WTC11 (cell line): ENCODE measurements around the gene DALRD3. TPM values are rescaled to one million over a fixed set of nuclear protein-coding genes. Genes with fewer than 3 reads are reported as not detected.

ENCODE experiments used
- ATAC-seq: fragments of 200-7000 bp; cut with Tn5 transposase; 2 replicates; pipeline ENCODE4 v1.10.0; 2021; ENCODE audit warnings: mild to moderate bottlenecking, moderate library complexity
- CTCF ChIA-PET: fragments of 300-600 bp; sonication (Branson Sonifier 250); formaldehyde crosslinking; loops from one replicate; lab custom pipeline; 2021; ENCODE audit warnings: antibody characterized with exemption; lab: Charles Lee
- POLR2A ChIA-PET: fragments of 350-600 bp; sonication (Branson Sonifier 250); formaldehyde crosslinking; loops from one replicate; lab custom pipeline; 2021; ENCODE audit warnings: antibody characterized with exemption; lab: Charles Lee
- DNase-seq: peaks from one replicate; pipeline ENCODE4 v3.0.0; 2021; ENCODE audit warnings: low spot score
- H3K27ac Mint-ChIP-seq: 2 replicates; pipeline ENCODE4 v1.8.0; 2021; ENCODE audit warnings: mixed read lengths
- H3K27me3 Mint-ChIP-seq: 2 replicates; pipeline ENCODE4 v1.8.0; 2021; ENCODE audit warnings: low read depth, mild to moderate bottlenecking, moderate library complexity, mixed read lengths
- H3K36me3 Mint-ChIP-seq: 2 replicates; pipeline ENCODE4 v1.8.0; 2021; ENCODE audit warnings: mixed read lengths
- H3K4me1 Mint-ChIP-seq: 2 replicates; pipeline ENCODE4 v1.8.0; 2022; ENCODE audit warnings: mixed read lengths
- H3K4me3 Mint-ChIP-seq: 2 replicates; pipeline ENCODE4 v1.8.0; 2021; ENCODE audit warnings: mild to moderate bottlenecking, moderate library complexity, mixed read lengths
- H3K9me3 Mint-ChIP-seq: 2 replicates; pipeline ENCODE4 v1.8.0; 2021; ENCODE audit warnings: mixed read lengths
- ESRRA ChIP-seq: sonication (generic); formaldehyde crosslinking; IDR thresholded peaks from 2 replicates; pipeline ENCODE4 v1.8.1; 2022; ENCODE audit warnings: mild to moderate bottlenecking, missing genetic modification reagents, borderline replicate concordance
- KAT7 ChIP-seq: sonication (generic); formaldehyde crosslinking; IDR thresholded peaks from 2 replicates; pipeline ENCODE4 v1.8.1; 2023; ENCODE audit warnings: missing genetic modification reagents, mild to moderate bottlenecking, borderline replicate concordance
- MXD4 ChIP-seq: fragments of 250-450 bp; sonication (Bioruptor Pico); IDR thresholded peaks from 2 replicates; pipeline ENCODE4 v1.8.0; 2021; ENCODE audit warnings: mild to moderate bottlenecking, moderate library complexity, borderline replicate concordance
- SMAD3 ChIP-seq: sonication (generic); formaldehyde crosslinking; IDR thresholded peaks from 2 replicates; pipeline ENCODE4 v1.8.0; 2022; ENCODE audit warnings: missing genetic modification reagents, mild to moderate bottlenecking, borderline replicate concordance
- TEAD1 ChIP-seq: sonication (generic); formaldehyde crosslinking; IDR thresholded peaks from 2 replicates; pipeline ENCODE4 v1.8.0; 2022; ENCODE audit warnings: mild to moderate bottlenecking, missing genetic modification reagents
- ZBTB21 ChIP-seq: sonication (generic); formaldehyde crosslinking; IDR thresholded peaks from 2 replicates; pipeline ENCODE4 v1.8.1; 2023; ENCODE audit warnings: mild to moderate bottlenecking, missing genetic modification reagents, borderline replicate concordance
- total RNA-seq: library from RNA; stranded (reverse); gene quantifications from 3 replicates; pipeline ENCODE4 v1.2.3, GENCODE V29; 2021
- TF ChIP-seq, protein P1 (sequence below): fragments of 250-450 bp; sonication (Bioruptor Pico); IDR thresholded peaks from 2 replicates; pipeline ENCODE4 v1.9.0; 2021; ENCODE audit warnings: mild to moderate bottlenecking
- TF ChIP-seq, protein P2 (sequence below): sonication (generic); formaldehyde crosslinking; IDR thresholded peaks from 2 replicates; pipeline ENCODE4 v1.8.0; 2023; ENCODE audit warnings: mild to moderate bottlenecking, missing genetic modification reagents
- TF ChIP-seq, protein P3 (sequence below): sonication (generic); formaldehyde crosslinking; IDR thresholded peaks from 2 replicates; pipeline ENCODE4 v1.8.1; 2023; ENCODE audit warnings: mild to moderate bottlenecking, missing genetic modification reagents, borderline replicate concordance
- TF ChIP-seq, protein P4 (sequence below): sonication (generic); formaldehyde crosslinking; IDR thresholded peaks from 2 replicates; pipeline ENCODE4 v1.8.1; 2023; ENCODE audit warnings: mild to moderate bottlenecking, missing genetic modification reagents, moderate library complexity
- TF ChIP-seq, protein P5 (sequence below): sonication (generic); formaldehyde crosslinking; IDR thresholded peaks from 2 replicates; pipeline ENCODE4 v1.8.0; 2022; ENCODE audit warnings: missing genetic modification reagents
- TF ChIP-seq, protein P6 (sequence below): fragments of 250-450 bp; sonication (Bioruptor Pico); IDR thresholded peaks from 2 replicates; pipeline ENCODE4 v1.8.0; 2021; ENCODE audit warnings: mild to moderate bottlenecking
- TF ChIP-seq, protein P7 (sequence below): sonication (generic); formaldehyde crosslinking; IDR thresholded peaks from 2 replicates; pipeline ENCODE4 v1.8.1; 2023; ENCODE audit warnings: mild to moderate bottlenecking, missing genetic modification reagents, moderate library complexity
- TF ChIP-seq, protein P8 (sequence below): sonication (generic); formaldehyde crosslinking; IDR thresholded peaks from 2 replicates; pipeline ENCODE4 v1.8.1; 2022; ENCODE audit warnings: mild to moderate bottlenecking, moderate library complexity, missing genetic modification reagents
- TF ChIP-seq, protein P9 (sequence below): fragments of 200-600 bp; IDR thresholded peaks from 2 replicates; pipeline ENCODE4 v1.8.0; 2022; ENCODE audit warnings: antibody characterized with exemption

The DALRD3 gene
- total RNA-seq, 1 experiment from 2014 or later: 41.4 TPM

DNA sequence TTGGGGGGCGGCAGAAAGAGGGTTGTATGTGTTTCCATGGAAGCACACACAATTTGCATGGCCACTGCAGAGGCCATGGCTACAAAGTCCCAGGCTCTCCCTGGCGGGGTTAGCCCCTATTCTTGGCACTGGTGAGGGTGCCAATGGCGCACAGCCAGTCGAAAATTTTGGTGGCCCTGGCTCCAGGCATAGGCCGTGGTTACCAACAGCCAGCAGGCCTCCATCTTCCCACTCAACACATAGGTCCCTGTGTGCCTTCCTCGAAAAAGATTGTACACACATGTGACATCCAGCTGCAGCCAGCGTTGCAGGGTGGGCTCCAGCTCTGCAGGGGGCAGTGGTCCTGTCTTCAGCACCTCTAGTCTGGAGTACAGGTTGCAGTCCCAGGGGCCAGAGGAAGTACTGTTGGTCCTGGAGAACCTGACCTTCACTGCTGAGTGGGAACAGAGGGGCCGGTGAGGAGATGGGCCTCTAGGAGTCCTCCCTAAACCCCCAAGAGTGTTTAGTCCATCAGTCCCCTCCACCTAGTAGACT lies 21.2 kb downstream of the DALRD3 start (continued):
- TF ChIP-seq, protein P1, sequence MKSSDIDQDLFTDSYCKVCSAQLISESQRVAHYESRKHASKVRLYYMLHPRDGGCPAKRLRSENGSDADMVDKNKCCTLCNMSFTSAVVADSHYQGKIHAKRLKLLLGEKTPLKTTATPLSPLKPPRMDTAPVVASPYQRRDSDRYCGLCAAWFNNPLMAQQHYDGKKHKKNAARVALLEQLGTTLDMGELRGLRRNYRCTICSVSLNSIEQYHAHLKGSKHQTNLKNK: no peak

DNA sequence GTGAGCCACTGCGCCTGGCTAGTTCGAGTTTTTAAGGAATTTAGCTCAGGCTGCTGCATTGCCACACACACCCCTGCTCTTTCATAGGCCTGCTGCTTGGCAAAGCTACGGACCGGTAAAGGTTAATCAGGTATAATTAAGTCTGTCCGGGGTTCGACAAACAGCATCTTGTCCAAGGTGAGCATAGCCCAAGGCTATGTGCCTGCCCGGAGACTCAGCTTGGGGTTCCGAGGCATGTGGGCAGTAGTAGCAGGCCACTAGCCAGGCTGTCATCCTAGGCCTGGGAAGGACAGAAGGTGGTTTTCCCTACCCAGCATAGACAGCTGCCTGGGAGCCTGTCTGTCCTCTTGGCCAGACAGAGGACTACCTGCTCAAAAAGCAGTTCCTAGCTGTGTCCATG lies 21.7 kb downstream of the DALRD3 start:
- POLR2A ChIA-PET: interaction anchor here (1.6 to 2.0 kb wide), 2 partner anchors 9 to 10 kb away, joined by 3 to 11 read pairs; partner anchors contain the start of gene WDR6
- DNase-seq: no peak
- Mint-ChIP-seq H3K27me3 (no peaks in the 10 kb centered on the region), H3K4me3 (no peak overlapping the region), H3K27ac (no peak overlapping the region), H3K9me3 (no peaks in the 10 kb centered on the region), H3K36me3 (peaks cover 4% of the 10 kb centered on the region; the same call in 1 of the 2 replicates), H3K4me1 (peaks cover 15% of the 10 kb centered on the region)
- CTCF ChIA-PET: interaction anchor here (0.7 to 4.3 kb wide), 5 partner anchors 9 to 26 kb away, joined by 3 to 23 read pairs (median 12); partner anchors contain the start of gene WDR6
- no peak for ATAC-seq
- TF ChIP-seq MXD4 (CRISPR knock-in tag) (no peak), SMAD3 (CRISPR knock-in tag) (no peak), ESRRA (CRISPR knock-in tag) (no peak), ZBTB21 (CRISPR knock-in tag) (no peak), KAT7 (CRISPR knock-in tag) (no peak), TEAD1 (no peak)
- TF ChIP-seq, protein P2, sequence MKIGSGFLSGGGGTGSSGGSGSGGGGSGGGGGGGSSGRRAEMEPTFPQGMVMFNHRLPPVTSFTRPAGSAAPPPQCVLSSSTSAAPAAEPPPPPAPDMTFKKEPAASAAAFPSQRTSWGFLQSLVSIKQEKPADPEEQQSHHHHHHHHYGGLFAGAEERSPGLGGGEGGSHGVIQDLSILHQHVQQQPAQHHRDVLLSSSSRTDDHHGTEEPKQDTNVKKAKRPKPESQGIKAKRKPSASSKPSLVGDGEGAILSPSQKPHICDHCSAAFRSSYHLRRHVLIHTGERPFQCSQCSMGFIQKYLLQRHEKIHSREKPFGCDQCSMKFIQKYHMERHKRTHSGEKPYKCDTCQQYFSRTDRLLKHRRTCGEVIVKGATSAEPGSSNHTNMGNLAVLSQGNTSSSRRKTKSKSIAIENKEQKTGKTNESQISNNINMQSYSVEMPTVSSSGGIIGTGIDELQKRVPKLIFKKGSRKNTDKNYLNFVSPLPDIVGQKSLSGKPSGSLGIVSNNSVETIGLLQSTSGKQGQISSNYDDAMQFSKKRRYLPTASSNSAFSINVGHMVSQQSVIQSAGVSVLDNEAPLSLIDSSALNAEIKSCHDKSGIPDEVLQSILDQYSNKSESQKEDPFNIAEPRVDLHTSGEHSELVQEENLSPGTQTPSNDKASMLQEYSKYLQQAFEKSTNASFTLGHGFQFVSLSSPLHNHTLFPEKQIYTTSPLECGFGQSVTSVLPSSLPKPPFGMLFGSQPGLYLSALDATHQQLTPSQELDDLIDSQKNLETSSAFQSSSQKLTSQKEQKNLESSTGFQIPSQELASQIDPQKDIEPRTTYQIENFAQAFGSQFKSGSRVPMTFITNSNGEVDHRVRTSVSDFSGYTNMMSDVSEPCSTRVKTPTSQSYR (CRISPR knock-in tag): no peak
- TF ChIP-seq, protein P3, sequence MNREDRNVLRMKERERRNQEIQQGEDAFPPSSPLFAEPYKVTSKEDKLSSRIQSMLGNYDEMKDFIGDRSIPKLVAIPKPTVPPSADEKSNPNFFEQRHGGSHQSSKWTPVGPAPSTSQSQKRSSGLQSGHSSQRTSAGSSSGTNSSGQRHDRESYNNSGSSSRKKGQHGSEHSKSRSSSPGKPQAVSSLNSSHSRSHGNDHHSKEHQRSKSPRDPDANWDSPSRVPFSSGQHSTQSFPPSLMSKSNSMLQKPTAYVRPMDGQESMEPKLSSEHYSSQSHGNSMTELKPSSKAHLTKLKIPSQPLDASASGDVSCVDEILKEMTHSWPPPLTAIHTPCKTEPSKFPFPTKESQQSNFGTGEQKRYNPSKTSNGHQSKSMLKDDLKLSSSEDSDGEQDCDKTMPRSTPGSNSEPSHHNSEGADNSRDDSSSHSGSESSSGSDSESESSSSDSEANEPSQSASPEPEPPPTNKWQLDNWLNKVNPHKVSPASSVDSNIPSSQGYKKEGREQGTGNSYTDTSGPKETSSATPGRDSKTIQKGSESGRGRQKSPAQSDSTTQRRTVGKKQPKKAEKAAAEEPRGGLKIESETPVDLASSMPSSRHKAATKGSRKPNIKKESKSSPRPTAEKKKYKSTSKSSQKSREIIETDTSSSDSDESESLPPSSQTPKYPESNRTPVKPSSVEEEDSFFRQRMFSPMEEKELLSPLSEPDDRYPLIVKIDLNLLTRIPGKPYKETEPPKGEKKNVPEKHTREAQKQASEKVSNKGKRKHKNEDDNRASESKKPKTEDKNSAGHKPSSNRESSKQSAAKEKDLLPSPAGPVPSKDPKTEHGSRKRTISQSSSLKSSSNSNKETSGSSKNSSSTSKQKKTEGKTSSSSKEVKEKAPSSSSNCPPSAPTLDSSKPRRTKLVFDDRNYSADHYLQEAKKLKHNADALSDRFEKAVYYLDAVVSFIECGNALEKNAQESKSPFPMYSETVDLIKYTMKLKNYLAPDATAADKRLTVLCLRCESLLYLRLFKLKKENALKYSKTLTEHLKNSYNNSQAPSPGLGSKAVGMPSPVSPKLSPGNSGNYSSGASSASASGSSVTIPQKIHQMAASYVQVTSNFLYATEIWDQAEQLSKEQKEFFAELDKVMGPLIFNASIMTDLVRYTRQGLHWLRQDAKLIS (CRISPR knock-in tag): no peak
- TF ChIP-seq, protein P4, sequence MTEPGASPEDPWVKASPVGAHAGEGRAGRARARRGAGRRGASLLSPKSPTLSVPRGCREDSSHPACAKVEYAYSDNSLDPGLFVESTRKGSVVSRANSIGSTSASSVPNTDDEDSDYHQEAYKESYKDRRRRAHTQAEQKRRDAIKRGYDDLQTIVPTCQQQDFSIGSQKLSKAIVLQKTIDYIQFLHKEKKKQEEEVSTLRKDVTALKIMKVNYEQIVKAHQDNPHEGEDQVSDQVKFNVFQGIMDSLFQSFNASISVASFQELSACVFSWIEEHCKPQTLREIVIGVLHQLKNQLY (CRISPR knock-in tag): no peak
- TF ChIP-seq, protein P5, sequence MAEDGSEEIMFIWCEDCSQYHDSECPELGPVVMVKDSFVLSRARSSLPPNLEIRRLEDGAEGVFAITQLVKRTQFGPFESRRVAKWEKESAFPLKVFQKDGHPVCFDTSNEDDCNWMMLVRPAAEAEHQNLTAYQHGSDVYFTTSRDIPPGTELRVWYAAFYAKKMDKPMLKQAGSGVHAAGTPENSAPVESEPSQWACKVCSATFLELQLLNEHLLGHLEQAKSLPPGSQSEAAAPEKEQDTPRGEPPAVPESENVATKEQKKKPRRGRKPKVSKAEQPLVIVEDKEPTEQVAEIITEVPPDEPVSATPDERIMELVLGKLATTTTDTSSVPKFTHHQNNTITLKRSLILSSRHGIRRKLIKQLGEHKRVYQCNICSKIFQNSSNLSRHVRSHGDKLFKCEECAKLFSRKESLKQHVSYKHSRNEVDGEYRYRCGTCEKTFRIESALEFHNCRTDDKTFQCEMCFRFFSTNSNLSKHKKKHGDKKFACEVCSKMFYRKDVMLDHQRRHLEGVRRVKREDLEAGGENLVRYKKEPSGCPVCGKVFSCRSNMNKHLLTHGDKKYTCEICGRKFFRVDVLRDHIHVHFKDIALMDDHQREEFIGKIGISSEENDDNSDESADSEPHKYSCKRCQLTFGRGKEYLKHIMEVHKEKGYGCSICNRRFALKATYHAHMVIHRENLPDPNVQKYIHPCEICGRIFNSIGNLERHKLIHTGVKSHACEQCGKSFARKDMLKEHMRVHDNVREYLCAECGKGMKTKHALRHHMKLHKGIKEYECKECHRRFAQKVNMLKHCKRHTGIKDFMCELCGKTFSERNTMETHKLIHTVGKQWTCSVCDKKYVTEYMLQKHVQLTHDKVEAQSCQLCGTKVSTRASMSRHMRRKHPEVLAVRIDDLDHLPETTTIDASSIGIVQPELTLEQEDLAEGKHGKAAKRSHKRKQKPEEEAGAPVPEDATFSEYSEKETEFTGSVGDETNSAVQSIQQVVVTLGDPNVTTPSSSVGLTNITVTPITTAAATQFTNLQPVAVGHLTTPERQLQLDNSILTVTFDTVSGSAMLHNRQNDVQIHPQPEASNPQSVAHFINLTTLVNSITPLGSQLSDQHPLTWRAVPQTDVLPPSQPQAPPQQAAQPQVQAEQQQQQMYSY (CRISPR knock-in tag): no peak
- TF ChIP-seq, protein P6, sequence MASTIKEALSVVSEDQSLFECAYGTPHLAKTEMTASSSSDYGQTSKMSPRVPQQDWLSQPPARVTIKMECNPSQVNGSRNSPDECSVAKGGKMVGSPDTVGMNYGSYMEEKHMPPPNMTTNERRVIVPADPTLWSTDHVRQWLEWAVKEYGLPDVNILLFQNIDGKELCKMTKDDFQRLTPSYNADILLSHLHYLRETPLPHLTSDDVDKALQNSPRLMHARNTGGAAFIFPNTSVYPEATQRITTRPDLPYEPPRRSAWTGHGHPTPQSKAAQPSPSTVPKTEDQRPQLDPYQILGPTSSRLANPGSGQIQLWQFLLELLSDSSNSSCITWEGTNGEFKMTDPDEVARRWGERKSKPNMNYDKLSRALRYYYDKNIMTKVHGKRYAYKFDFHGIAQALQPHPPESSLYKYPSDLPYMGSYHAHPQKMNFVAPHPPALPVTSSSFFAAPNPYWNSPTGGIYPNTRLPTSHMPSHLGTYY (CRISPR knock-in tag): no peak
- TF ChIP-seq, protein P7, sequence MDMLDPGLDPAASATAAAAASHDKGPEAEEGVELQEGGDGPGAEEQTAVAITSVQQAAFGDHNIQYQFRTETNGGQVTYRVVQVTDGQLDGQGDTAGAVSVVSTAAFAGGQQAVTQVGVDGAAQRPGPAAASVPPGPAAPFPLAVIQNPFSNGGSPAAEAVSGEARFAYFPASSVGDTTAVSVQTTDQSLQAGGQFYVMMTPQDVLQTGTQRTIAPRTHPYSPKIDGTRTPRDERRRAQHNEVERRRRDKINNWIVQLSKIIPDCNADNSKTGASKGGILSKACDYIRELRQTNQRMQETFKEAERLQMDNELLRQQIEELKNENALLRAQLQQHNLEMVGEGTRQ: no peak
- TF ChIP-seq, protein P8, sequence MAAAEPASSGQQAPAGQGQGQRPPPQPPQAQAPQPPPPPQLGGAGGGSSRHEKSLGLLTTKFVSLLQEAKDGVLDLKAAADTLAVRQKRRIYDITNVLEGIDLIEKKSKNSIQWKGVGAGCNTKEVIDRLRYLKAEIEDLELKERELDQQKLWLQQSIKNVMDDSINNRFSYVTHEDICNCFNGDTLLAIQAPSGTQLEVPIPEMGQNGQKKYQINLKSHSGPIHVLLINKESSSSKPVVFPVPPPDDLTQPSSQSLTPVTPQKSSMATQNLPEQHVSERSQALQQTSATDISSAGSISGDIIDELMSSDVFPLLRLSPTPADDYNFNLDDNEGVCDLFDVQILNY (CRISPR knock-in tag): no peak
- TF ChIP-seq, protein P9, sequence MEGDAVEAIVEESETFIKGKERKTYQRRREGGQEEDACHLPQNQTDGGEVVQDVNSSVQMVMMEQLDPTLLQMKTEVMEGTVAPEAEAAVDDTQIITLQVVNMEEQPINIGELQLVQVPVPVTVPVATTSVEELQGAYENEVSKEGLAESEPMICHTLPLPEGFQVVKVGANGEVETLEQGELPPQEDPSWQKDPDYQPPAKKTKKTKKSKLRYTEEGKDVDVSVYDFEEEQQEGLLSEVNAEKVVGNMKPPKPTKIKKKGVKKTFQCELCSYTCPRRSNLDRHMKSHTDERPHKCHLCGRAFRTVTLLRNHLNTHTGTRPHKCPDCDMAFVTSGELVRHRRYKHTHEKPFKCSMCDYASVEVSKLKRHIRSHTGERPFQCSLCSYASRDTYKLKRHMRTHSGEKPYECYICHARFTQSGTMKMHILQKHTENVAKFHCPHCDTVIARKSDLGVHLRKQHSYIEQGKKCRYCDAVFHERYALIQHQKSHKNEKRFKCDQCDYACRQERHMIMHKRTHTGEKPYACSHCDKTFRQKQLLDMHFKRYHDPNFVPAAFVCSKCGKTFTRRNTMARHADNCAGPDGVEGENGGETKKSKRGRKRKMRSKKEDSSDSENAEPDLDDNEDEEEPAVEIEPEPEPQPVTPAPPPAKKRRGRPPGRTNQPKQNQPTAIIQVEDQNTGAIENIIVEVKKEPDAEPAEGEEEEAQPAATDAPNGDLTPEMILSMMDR: no peak
